ENCODE data around the gene SIN3A. TPM values are rescaled to one million over a fixed set of nuclear protein-coding genes. Genes with fewer than 3 reads are reported as not detected.

SIN3A gene
- total RNA-seq, 2 donors from 2014 or later, result 166 to 169 TPM

DNA sequence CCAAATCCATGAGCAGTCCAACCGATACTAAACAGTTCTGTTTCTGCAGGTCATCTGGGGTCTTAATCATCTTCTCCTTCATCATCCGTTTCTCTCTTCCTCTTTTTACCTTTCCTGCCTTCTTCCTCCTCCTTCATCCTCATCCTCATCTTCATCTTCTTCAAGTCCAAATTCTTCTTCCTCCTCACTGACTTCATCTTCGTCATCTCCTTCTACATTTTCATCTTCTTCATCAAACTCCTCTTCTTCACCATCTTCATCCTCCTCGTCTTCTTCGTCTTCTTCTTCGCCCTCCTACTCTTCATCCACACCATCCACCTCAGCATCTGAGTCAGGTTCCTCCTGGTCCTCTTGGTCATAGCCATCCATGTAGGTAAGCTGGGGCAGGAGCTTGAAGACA lies 129.8 kb downstream of the SIN3A start:
- peaks cover 3% of the 10 kb centered on the region for H3K36me3 Mint-ChIP-seq (ENCODE audit: low read depth)
- H3K27ac Mint-ChIP-seq, result no peak overlapping the region
- H3K4me3 Mint-ChIP-seq, result peak overlapping the region; percentile 33
- ATAC-seq (no peak), DNase-seq (no peak)
- no peaks in the 10 kb centered on the region for H3K27me3 Mint-ChIP-seq
- H3K9me3 ChIP-seq (ENCODE audit: control insufficient read depth, low read length, poor library complexity, severe bottlenecking), result no peaks in the 10 kb centered on the region
- H3K4me1 Mint-ChIP-seq, result no peaks in the 10 kb centered on the region

Other genes starting within 250 kb of the SIN3A start
- gene C15orf39, start 249.8 kb downstream of the SIN3A start, total RNA-seq, result 10 to 100 TPM; 30.7 to 45.6 TPM
- gene GOLGA6C, start 193.4 kb downstream of the SIN3A start, total RNA-seq, result not detected
- under 1 TPM in 1 of 2 donors, not detected in 1; 0.10 TPM for gene GOLGA6D, start 168.9 kb downstream of the SIN3A start, total RNA-seq
- gene COMMD4, start 115.6 kb downstream of the SIN3A start, total RNA-seq, result 10 to 100 TPM; 24.7 to 27.3 TPM
- 10 to 100 TPM; 31.6 to 45.0 TPM for gene NEIL1, start 104.7 kb downstream of the SIN3A start, total RNA-seq
- 100 to 1,000 TPM; 344 to 450 TPM for gene MAN2C1, start 83.1 kb downstream of the SIN3A start, total RNA-seq
- 10 to 100 TPM; 19.8 to 21.6 TPM for gene PTPN9, start 127.6 kb upstream of the SIN3A start, total RNA-seq
- 10 to 100 TPM; 14.5 to 15.0 TPM for gene SNUPN, start 174.0 kb upstream of the SIN3A start, total RNA-seq
- gene IMP3, start 188.5 kb upstream of the SIN3A start, total RNA-seq, result 10 to 100 TPM; 30.1 to 35.5 TPM
- 1 to 10 TPM; 1.7 to 1.8 TPM for gene SNX33, start 196.2 kb upstream of the SIN3A start, total RNA-seq

All from T-helper 17 cell (primary cell).